NCI-H345 (cell line): ENCODE data around the gene TMEM203.

ENCODE experiments used
- DNase-seq: peaks from one replicate; lab custom pipeline; 2025; lab: John Stamatoyannopoulos, UW

Gene TMEM203

DNA sequence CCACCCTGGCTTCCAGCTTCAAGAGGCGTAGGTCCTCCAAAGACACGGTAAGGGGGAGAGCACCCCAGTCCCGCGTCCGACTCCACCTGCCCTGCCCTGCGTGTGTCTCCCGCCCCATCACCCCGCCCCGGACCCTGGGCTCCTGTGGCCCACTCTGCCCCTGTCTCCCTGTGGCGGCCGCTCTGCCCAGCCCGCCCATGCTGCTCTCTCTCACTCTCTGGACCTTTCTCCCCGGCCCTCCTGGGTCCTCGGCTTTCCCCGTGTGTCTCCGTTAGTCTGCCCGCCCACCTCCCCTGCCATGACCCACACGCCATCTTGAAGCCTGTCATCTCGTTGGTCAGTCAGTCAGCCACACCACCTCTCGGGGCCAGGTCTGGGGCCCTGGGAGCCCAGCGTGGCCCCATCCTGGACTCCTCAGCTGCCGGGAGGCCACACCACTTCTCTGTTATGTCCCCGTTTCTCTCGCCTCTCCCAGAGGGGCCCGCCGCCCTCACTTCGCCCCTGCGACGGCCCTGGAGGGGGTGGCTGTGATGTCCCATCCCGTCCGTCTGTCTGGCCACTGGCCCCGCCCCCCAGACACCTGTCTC, 40.1 kb downstream of the TMEM203 start:
- no peak for DNase-seq

DNA sequence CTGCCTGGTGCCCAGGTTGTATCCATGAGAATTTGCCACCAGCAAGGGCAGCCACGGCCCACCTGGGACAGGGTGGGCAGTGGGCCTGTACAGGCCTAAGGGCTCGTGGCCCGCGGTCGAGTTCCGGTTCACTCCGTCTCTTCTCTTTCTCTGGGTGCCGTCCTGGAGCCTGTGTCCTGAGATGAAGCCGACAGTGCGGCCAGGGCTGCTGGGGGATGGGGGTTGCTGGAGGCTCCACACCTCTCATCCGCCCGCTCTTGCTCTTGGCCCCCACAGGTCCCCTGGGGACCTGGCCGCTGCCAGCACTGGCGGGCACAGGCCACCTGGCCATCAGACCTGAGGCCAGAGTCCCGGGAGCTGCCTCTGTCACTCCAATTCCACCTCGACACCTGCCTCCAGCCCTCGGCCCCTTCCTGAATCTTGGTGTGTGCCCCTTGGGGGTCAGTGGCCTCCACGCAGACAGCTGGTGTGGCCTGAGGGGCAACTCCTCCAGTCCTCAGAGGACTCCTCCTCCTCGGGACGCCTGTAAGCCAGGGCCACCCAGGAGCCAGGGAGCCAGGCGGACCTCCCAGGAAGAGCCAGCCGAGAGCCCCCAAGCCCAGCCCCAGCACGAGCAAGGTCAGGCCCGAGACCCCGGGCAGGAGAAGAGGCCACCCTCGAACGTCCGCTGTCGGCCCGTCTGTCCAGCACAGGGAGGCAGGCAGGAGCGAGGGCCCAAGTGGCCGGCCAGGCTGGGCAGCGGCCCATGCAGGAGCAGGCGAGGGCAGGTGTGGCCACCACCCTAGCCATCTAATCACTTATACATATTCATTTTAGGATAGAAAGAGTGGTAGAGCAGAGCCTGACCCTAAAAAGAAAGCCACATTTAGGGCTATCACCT, 40.8 kb downstream of the TMEM203 start:
- no peak for DNase-seq

DNA sequence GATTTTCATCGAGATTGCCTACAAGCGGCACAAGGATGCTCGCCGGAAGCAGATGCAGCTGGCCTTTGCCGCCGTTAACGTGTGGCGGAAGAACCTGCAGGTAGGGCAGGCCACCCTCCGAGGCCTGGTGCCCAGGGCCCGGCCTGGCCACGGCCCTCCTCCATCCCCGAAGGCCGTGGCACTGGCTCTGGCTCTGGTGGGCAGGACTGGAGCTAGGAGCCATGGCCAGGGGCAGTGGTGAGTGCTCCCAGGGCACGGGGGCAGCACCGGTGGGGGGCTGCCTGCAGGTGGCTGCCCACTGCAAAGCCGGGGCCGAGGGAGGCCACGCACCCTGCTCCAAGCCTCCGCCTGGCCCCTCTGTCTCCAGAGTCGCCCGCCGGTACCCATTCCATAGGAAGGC, 41.6 kb downstream of the TMEM203 start:
- DNase-seq: no peak

DNA sequence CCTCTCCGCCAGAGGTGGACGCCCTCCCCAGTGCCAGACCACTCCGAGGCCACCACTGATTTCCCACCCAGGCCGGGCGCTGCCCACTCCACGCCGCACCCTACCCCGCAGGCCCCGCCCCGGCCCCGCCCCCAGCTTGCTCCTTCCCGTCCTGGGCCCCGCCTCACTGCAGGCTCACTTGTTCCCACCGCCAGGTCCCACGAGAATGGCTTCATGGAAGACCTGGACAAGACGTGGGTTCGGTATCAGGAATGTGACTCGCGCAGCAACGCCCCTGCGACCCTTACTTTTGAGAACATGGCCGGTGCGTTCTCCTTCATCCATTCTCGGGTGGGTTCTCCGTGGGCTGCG, 42.1 kb downstream of the TMEM203 start:
- no peak for DNase-seq

DNA sequence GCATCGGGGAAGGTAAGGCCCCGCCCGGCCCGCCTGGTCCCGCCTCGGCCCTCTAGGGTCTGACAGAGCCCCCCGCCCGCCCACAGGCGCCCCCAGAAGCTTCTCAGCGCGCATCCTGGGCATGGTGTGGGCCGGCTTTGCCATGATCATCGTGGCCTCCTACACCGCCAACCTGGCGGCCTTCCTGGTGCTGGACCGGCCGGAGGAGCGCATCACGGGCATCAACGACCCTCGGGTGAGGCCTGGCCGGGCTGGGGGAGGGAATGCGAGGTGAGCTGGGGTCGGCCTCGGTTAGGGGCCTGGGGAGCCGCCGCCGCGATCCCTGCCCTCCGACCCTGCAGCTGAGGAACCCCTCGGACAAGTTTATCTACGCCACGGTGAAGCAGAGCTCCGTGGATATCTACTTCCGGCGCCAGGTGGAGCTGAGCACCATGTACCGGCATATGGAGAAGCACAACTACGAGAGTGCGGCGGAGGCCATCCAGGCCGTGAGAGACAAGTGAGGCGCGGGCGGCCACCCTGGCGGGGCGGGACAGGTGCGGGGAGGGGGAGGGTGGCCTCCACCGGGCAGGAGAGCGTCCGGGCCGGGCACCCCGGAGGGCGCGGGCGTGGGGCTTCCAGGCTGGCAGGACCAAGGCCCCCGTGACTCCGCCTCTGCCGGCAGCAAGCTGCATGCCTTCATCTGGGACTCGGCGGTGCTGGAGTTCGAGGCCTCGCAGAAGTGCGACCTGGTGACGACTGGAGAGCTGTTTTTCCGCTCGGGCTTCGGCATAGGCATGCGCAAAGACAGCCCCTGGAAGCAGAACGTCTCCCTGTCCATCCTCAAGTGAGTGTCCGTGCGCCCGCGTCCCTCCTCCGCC, 42.7 kb downstream of the TMEM203 start:
- no peak for DNase-seq

DNA sequence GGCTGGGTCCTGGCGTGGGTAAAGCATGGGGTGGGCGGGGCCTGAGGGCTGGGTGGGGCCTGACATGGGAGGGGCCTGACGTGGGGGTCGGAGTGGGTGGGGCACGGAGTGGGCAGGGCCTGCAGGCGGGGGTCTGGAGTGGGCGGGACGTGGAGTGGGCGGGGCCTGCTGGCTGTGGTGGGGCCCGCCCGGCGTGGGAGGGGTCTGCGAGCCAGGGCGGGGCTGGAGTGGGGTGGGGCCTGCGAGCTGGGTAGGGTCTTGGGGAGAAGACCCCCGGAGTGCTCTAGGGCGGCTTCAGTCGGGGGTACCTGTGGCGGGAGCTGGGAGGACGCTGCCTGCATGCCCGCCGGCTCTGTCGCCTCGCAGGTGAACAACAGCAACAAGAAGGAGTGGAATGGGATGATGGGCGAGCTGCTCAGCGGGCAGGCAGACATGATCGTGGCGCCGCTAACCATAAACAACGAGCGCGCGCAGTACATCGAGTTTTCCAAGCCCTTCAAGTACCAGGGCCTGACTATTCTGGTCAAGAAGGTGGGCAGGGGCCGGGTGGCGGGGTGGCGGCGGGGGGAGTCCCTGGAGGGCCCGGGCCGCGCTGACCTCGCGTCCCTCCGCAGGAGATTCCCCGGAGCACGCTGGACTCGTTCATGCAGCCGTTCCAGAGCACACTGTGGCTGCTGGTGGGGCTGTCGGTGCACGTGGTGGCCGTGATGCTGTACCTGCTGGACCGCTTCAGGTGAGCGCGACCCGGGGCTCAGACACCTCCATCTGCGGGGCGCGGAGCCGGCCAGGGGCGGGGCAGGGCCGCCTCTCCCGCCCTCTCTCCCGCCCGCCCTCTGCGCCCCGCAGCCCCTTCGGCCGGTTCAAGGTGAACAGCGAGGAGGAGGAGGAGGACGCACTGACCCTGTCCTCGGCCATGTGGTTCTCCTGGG, 43.6 kb downstream of the TMEM203 start:
- DNase-seq: no peak

DNA sequence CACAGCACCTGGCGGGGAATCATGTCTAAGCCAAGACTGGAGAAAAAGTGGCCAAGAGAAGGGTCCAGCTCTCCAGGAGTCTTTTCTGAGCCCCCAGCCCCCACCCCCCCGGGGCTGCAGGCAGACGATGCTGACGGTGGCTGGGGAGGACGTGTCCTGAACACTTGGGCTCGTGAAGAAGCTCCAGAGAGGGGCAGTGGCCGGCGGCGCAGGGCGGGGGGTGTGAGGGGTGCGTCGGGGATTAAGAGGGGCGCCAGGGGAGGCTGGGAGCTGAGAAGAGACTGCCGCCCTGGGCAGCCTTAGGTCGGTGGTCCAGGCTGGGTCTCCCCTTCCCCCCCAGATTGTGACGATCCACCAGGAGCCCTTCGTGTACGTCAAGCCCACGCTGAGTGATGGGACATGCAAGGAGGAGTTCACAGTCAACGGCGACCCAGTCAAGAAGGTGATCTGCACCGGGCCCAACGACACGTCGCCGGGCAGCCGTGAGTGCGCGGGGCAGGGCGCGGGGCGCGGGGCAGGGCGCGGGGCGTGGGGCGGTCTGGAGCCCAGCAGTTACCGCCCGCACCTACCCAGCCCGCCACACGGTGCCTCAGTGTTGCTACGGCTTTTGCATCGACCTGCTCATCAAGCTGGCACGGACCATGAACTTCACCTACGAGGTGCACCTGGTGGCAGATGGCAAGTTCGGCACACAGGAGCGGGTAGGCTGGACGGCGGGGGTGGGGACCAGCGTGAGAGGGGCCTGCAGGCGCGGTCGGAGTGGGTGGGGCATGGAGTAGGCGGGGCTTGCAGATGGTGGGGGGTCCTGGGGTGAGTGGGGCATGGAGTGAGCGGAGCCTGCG, 44.5 kb downstream of the TMEM203 start:
- peak; percentile 74 for DNase-seq

DNA sequence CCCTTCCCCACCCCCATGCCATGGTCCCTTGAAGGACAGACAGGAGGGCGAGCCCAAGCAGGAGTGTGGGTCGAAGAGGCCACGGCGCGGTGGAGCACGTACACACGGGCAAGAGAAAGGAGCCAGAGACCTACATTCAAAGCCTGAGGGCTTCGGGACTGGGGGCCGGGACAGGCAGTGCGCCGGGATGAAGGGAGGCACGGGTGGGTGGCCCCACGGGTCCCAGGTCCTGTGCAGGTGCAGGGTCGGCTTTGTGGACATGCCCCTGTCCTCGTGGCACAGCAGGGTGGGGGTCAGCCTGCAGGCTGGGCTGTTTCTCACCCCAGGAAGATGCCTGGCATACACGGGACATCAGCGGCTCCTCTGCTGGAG, 45.4 kb downstream of the TMEM203 start:
- DNase-seq: no peak

DNA sequence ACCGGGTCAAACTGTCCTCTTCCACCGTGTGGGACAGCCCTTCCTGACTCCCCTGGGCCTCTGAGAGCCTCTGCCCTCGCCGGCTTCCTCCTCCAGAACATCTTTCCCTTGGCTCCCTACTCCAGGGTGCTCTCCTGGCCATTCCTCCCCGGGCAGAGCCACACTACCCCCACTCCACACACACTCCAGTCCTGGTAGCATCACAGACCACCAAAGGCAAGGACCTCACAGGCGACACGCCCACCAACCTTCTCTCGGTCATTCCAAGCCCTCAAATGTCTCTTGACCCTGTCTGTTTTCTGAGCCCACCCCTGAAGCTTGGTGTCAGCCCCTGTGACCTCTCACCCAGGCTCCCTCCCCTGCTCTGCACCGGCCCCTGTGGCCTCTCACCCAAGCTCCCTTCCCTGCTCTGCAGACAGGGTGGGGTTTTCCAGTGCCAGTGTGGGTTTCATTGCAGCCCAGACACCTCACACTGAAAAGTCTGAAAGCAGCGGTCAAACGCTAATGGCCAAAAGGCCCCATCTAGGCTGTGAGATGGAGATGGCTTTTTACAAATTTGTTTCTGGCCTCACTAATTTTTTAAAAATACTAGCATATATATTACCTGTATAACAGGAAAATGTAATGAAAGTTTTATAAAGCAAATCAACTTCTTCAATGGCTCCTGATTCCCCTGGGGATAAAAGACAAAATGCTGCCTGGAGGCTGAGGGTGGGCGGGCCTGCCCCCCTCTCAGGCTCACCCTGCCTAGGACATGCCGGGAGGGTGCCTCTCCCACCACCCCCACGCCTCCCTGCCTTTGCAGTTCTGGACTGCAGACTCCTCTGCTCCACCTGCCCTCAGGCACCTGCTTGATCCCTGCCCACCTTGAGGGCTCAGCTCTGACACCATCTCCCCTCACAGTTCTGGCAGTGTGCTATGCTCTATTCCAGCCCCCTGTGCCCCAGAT, 46.1 kb downstream of the TMEM203 start:
- DNase-seq: no peak

DNA sequence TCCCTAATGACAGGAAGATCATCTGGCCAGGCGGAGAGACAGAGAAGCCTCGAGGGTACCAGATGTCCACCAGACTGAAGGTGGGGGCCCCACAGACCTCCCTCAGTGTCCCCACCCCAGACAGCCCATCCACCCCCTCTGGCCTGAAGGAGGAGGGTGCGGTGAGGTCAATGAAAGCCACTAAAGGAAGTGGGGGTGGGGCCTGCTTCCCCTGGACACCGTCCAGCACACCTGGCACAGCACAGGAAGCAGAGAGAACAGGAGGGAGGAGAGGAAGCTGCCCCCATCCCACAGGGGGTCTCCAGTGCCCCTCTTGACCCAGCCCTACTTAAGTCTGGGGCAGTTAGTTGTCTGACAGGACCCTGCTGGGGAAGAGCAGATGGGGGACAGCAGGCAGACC, 46.8 kb downstream of the TMEM203 start:
- DNase-seq: no peak

DNA sequence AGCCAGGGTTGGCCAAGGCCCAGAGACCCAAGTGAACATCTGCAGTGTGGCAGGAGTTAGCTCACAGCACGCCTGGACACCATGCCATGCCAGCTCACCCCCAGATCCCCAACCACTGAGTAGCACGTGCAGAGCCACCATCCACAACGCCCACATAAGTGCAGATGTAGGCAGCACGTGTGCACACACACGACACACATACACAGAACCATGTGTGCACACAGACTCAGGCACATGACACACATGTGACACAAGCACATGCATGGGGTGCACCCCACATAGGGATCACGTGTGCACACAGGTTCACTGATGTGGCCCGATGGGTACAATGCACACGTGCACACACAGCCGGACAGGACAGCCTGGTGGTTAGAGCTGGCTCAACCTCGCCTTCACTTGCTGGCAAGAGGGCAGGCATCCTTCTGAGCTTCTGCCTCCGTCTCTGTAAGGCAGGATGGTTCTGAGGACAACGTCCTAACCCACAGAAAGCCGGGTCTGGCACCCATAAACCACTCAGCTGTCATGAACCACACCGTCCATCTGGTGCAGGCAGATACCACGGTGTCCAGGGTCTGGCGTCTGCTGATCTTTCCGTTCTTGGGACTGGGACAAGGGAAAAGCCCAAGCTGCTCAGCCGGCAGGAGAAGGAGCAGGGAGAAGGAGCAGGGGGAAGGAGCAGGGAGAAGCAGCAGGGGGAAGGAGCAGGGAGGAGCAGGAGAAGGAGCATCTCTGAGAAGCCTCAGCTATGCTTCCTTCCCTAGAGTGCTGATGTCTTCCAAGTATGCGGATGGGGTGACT, 47.6 kb downstream of the TMEM203 start:
- DNase-seq: no peak

DNA sequence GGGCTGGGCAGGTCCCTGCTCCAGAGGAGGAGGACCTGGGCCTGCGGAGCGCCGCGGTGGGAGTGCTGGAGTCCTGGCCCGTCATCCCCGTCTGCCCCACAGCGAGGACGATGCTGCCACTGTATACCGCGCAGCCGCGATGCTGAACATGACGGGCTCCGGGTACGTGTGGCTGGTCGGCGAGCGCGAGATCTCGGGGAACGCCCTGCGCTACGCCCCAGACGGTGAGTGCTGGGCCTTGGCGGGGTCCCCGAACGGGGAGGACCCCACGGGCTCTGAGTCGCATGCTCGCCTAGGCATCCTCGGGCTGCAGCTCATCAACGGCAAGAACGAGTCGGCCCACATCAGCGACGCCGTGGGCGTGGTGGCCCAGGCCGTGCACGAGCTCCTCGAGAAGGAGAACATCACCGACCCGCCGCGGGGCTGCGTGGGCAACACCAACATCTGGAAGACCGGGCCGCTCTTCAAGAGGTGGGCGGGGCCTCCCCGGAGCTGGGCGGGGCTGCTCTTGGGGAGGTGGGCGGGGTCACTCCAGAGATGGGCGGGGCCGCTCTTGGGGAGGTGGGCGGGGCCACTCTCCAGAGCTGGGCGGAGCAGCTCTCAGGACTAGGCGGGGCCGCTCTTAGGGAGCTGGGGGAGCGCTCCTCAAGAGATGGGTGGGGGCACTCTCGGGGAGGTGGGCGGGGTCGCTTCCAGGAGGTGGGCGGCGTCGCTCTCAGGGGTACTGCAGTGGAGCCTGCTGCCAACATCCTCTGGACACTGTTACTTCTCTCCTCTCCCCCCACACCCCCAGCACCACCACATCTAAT, 48.7 kb downstream of the TMEM203 start:
- DNase-seq: no peak
